MM.1S (cell line): ENCODE data around the gene OAF.

Experiments used
- CTCF ChIP-seq: fragments of 300-600 bp; sonication (generic); IDR thresholded peaks from 2 replicates; pipeline ENCODE4 v1.5.1; 2016; ENCODE audit warnings: antibody characterized with exemption, low read length, mixed read lengths
- EZH2 ChIP-seq: fragments of 300-600 bp; sonication (generic); optimal IDR thresholded peaks from 2 replicates; pipeline ENCODE3; 2017; ENCODE audit warnings: low read depth, mild to moderate bottlenecking, antibody characterized with exemption, low read length, mixed read lengths
- EZH2phosphoT487 ChIP-seq: fragments of 300-600 bp; sonication (generic); IDR thresholded peaks from 2 replicates; pipeline ENCODE4 v1.6.1; 2018; ENCODE audit warnings: antibody characterized with exemption, low read length

- TF ChIP-seq CTCF (no peak), EZH2 (no peak), EZH2phosphoT487 (no peak)
These were observed 9.2 kb upstream of the OAF start for GRCh38 chr11:120201653-120202052.
